CD14-positive monocyte (primary cell): ENCODE data around the gene MTARC1. TPM values are rescaled to one million over a fixed set of nuclear protein-coding genes. Genes with fewer than 3 reads are reported as not detected.

Experiments
- DNase-seq, 3 donors: peaks; one replicate each; pipeline ENCODE4 v3.0.0-alpha.2; 2011 to 2022
- H2AFZ ChIP-seq: 2 replicates; pipeline ENCODE4 v1.6.0; 2012; ENCODE audit warnings: mild to moderate bottlenecking, low read depth, low read length, inconsistent platforms; ENCODE audit not compliant: insufficient read depth, poor library complexity, severe bottlenecking
- H3K27ac ChIP-seq, 2 donors: 1 replicate in 1 of 2; 2 replicates in 1 of 2; pipeline ENCODE4 v1.5.1; 2012 to 2013; ENCODE audit warnings: low read length in 2 of 2, control low read depth in 1 of 2, inconsistent platforms in 1 of 2, low read depth in 1 of 2, mild to moderate bottlenecking in 1 of 2
- H3K27me3 ChIP-seq, 2 donors: one replicate each; pipeline versions ENCODE4 v1.6.0 to v1.6.1; 2011 to 2013; ENCODE audit warnings: low read length in 2 of 2; ENCODE audit not compliant: control insufficient read depth in 2 of 2, insufficient read depth in 2 of 2
- H3K36me3 ChIP-seq, 2 donors: replicated peaks in 1 of 2; 1 replicate in 1 of 2; 2 replicates in 1 of 2; pipeline versions ENCODE4 v1.5.1 to v1.6.1; 2012 to 2013; ENCODE audit warnings: low read length in 2 of 2, control low read depth in 1 of 2, inconsistent platforms in 1 of 2, mild to moderate bottlenecking in 1 of 2; ENCODE audit not compliant: insufficient read depth in 2 of 2, control insufficient read depth in 1 of 2
- H3K4me1 ChIP-seq, 2 donors: 1 replicate in 1 of 2; 2 replicates in 1 of 2; pipeline versions ENCODE4 v1.5.1 to v1.6.1; 2012 to 2013; ENCODE audit warnings: low read length in 2 of 2, control low read depth in 1 of 2, inconsistent platforms in 1 of 2, mild to moderate bottlenecking in 1 of 2, moderate library complexity in 1 of 2; ENCODE audit not compliant: insufficient read depth in 2 of 2, control insufficient read depth in 1 of 2
- H3K4me2 ChIP-seq: replicated peaks from 2 replicates; pipeline ENCODE3; 2012; ENCODE audit warnings: low read length, moderate library complexity, mild to moderate bottlenecking; ENCODE audit not compliant: poor library complexity, severe bottlenecking; ENCODE audit errors: extremely low read depth
- H3K4me3 ChIP-seq, 3 experiments: fragments of 200-600 bp in 1 of 3; sonication (generic) in 1 of 3; replicated peaks in 1 of 3; 1 replicate in 2 of 3; 2 replicates in 1 of 3; pipeline ENCODE4 v1.5.1; 2011 to 2013; ENCODE audit warnings: low read length in 3 of 3, mild to moderate bottlenecking in 3 of 3, control low read depth in 2 of 3, low read depth in 2 of 3, inconsistent platforms in 1 of 3, moderate library complexity in 1 of 3
- H3K79me2 ChIP-seq: 2 replicates; pipeline ENCODE4 v1.6.0; 2012; ENCODE audit warnings: mild to moderate bottlenecking, control low read depth, inconsistent platforms, low read length, moderate library complexity; ENCODE audit not compliant: insufficient read depth
- H3K9ac ChIP-seq: 2 replicates; pipeline ENCODE4 v1.6.0; 2017; ENCODE audit warnings: low read length, mild to moderate bottlenecking; ENCODE audit not compliant: insufficient read depth, poor library complexity, severe bottlenecking
- H3K9me3 ChIP-seq, 2 donors: replicated peaks in 1 of 2; 1 replicate in 1 of 2; 2 replicates in 1 of 2; pipeline versions ENCODE4 v1.5.1 to v1.6.1; 2012 to 2013; ENCODE audit warnings: low read length in 2 of 2, control low read depth in 1 of 2; ENCODE audit not compliant: control insufficient read depth in 1 of 2, insufficient read depth in 1 of 2
- H4K20me1 ChIP-seq: 2 replicates; pipeline ENCODE4 v1.6.0; 2012; ENCODE audit warnings: mild to moderate bottlenecking, low read length, control low read depth, moderate library complexity; ENCODE audit not compliant: insufficient read depth
- H3K27ac Mint-ChIP-seq, 7 donors: one replicate each; pipeline ENCODE4 v1.8.0; 2020; ENCODE audit warnings: mild to moderate bottlenecking in 7 of 7, mixed read lengths in 7 of 7, moderate library complexity in 6 of 7, inconsistent platforms in 2 of 7
- H3K27me3 Mint-ChIP-seq, 3 donors: one replicate each; pipeline ENCODE4 v1.8.0; 2021 to 2022; ENCODE audit warnings: low read depth in 3 of 3, mild to moderate bottlenecking in 3 of 3, mixed read lengths in 3 of 3, moderate library complexity in 3 of 3, inconsistent platforms in 1 of 3
- H3K36me3 Mint-ChIP-seq, 2 donors: one replicate each; pipeline ENCODE4 v1.8.0; 2020; ENCODE audit warnings: mixed read lengths in 2 of 2, inconsistent platforms in 1 of 2, mild to moderate bottlenecking in 1 of 2
- H3K4me1 Mint-ChIP-seq: one replicate; pipeline ENCODE4 v1.8.0; 2020; ENCODE audit warnings: mild to moderate bottlenecking, mixed read lengths
- H3K4me3 Mint-ChIP-seq, 2 donors: one replicate each; pipeline ENCODE4 v1.8.0; 2020; ENCODE audit warnings: mild to moderate bottlenecking in 2 of 2, mixed read lengths in 2 of 2, moderate library complexity in 1 of 2
- H3K9me3 Mint-ChIP-seq, 7 donors: one replicate each; pipeline ENCODE4 v1.8.0; 2020 to 2022; ENCODE audit warnings: mixed read lengths in 7 of 7, mild to moderate bottlenecking in 6 of 7, moderate library complexity in 6 of 7, inconsistent platforms in 2 of 7
- WGBS: methylation state at CpG from one replicate; pipeline ENCODE4 v1.1.5; 2013; ENCODE audit warnings: missing lambda C conversion rate; ENCODE audit not compliant: insufficient coverage; 5-methylcytosine and 5-hydroxymethylcytosine counted together
- intact Hi-C, 2 donors: fragments of 100-400 bp; cut with micrococcal nuclease; formaldehyde crosslinking; loops; one replicate each; pipeline versions ENCODE4 v1.15.0 to v1.15.1; 2023
- polyA plus RNA-seq, 3 donors: library from polyadenylated mRNA; depleted of rRNA in 1 of 3; unstranded in 2 of 3; stranded (reverse) in 1 of 3; fragments of 300-500 nt in 2 of 3; fragments of >200 nt in 1 of 3; fragmentation: Illumina TruSeq in 2 of 3; gene quantifications; 1 replicate in 2 of 3; 2 replicates in 1 of 3; pipeline ENCODE4 v1.2.3, GENCODE V29; 2012 to 2021
- TF ChIP-seq, protein P1 (sequence below): fragments of 200-600 bp; IDR thresholded peaks from one replicate; pipeline ENCODE4 v1.8.0; 2022; ENCODE audit warnings: antibody characterized with exemption, mild to moderate bottlenecking

MTARC1 gene
- polyA plus RNA-seq, 3 donors, result 25.2 to 80.6 (median 70.9) TPM

DNA sequence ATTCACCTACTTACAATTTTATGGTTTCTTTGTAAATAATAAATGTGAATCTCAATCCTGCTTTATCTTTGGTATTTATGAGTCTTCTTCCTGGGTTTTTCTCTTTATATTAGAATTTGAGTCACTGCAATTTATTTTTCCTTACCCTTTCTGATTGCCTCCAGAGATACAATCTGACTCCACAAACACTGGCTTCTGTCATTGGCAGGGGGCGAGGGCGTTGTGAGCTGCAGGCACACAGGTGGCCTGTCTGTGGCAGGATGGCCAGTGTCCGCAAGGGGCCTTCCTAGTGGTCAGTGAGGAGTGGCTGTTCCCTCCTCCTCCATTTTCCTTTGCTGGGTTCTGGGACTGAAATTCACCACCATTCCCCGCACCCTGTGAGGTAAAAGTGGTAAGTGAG, 2.0 kb upstream of the MTARC1 start:
- Mint-ChIP-seq H3K27ac (peak overlapping the region in 2 of 7 donors; percentile 57 to 67), H3K27me3 (peaks cover 0 to 3% (median 0%) of the 10 kb centered on the region in 3 donors), H3K36me3 (peaks cover 0 to 1% of the 10 kb centered on the region in 2 donors), H3K9me3 (peaks cover 0 to 3% (median 0%) of the 10 kb centered on the region in 7 donors), H3K4me3 (no peak overlapping the region), H3K4me1 (peaks cover 43% of the 10 kb centered on the region)
- Histone ChIP-seq H3K9ac (no peak overlapping the region), H3K27me3 (no peaks in the 10 kb centered on the region), H3K27ac (no peak overlapping the region), H3K9me3 (no peaks in the 10 kb centered on the region), H3K36me3 (no peaks in the 10 kb centered on the region), H3K79me2 (peaks cover 34% of the 10 kb centered on the region), H3K4me2 (no peak overlapping the region), H2AFZ (peak overlapping the region; percentile 98), H3K4me1 (peaks cover 43 to 48% of the 10 kb centered on the region in 2 donors), H3K4me3 (no peak overlapping the region), H4K20me1 (no peaks in the 10 kb centered on the region)
- WGBS, result no CpG with 5 or more reads among the region's 4 CpGs
- DNase-seq, result no peak
- intact Hi-C loops, result no loop called here
- TF ChIP-seq, protein P1, sequence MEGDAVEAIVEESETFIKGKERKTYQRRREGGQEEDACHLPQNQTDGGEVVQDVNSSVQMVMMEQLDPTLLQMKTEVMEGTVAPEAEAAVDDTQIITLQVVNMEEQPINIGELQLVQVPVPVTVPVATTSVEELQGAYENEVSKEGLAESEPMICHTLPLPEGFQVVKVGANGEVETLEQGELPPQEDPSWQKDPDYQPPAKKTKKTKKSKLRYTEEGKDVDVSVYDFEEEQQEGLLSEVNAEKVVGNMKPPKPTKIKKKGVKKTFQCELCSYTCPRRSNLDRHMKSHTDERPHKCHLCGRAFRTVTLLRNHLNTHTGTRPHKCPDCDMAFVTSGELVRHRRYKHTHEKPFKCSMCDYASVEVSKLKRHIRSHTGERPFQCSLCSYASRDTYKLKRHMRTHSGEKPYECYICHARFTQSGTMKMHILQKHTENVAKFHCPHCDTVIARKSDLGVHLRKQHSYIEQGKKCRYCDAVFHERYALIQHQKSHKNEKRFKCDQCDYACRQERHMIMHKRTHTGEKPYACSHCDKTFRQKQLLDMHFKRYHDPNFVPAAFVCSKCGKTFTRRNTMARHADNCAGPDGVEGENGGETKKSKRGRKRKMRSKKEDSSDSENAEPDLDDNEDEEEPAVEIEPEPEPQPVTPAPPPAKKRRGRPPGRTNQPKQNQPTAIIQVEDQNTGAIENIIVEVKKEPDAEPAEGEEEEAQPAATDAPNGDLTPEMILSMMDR, result no peak

GRCh38 chr1:220785166-220786056, 1.3 kb upstream of the MTARC1 start:
- intact Hi-C loops, result no loop called here
- Histone ChIP-seq H3K4me2 (peak overlapping the region; percentile 93), H4K20me1 (no peaks in the 10 kb centered on the region), H3K79me2 (peaks cover 41% of the 10 kb centered on the region), H3K9me3 (no peaks in the 10 kb centered on the region), H3K9ac (no peak overlapping the region), H3K4me3 (peak overlapping the region in 1 of 3 experiments; percentile 88), H3K27ac (peak overlapping the region in 1 of 2 donors; percentile 79), H3K27me3 (no peaks in the 10 kb centered on the region), H3K4me1 (peaks cover 49 to 54% of the 10 kb centered on the region in 2 donors), H3K36me3 (no peaks in the 10 kb centered on the region), H2AFZ (peak overlapping the region; percentile 98)
- 96% methylated on average over 7 of the region's 11 CpGs for WGBS
- DNase-seq, result no peak
- Mint-ChIP-seq H3K27ac (peak overlapping the region in 6 of 7 donors; percentile 11 to 83 (median 62)), H3K36me3 (peaks cover 0 to 1% of the 10 kb centered on the region in 2 donors), H3K9me3 (peaks cover 0 to 3% (median 0%) of the 10 kb centered on the region in 7 donors), H3K4me3 (peak overlapping the region; percentile 88 to 89), H3K4me1 (peaks cover 50% of the 10 kb centered on the region), H3K27me3 (peaks cover 0 to 3% (median 0%) of the 10 kb centered on the region in 3 donors)
- TF ChIP-seq, protein P1, result no peak
